Measurements from ENCODE around the gene HECW1. TPM values are rescaled to one million over a fixed set of nuclear protein-coding genes. Genes with fewer than 3 reads are reported as not detected.
"Not testable (repeated sequence)": the region's sequence is repeated elsewhere in the genome, so short reads cannot be mapped to it uniquely, and the experiment has no call there.

HECW1 gene
- total and polyA plus RNA-seq, 10 of the 15 experiments (the other 5 are each of a cell fraction or from before 2014, with no cell fraction given) = under 0.01 to 0.31 (median 0.04) TPM; not detected in 3

DNA sequence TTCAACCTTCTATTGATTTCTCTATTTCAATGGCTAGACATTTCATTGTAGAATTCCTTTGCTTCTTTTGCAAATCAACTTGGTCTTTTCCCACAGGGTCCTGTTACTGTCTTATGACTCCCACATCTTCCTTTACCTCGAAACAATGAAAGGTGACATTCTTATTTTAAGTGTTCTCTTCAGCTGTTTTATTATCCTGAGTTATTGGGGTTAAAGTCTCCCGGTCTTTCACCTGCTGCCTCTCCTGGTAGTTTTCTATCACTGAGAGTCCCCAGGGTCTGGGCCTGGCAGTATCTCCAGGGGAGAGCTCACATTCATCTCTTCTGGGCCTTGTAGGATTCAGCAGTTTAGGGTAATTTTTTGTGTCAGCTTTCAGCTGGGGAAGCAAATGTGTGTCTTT lies 95.8 kb downstream of the HECW1 start (continued):
- TF ChIP-seq ZSCAN29 (IDR thresholded peaks at IDR 0.05) = no peak

DNA sequence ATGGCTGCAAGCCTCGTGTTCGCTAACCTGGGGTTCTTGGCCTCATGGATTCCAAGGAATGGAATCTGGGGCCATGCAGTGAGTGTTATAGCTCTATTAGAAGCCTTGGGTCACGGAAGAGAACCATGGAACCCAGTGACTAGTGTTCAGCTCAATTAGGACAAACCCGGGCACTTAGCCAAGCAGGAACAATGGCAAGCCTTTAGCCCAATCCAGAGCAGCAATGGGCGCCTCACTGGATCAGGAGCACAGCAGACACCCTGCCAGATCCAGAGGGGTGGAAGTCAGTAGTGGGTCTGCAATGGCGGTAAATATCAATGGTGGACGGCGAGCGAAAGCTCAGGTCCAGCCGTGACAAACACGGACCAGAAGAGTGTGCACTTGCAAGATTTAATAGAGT lies 98.1 kb downstream of the HECW1 start:
- in situ Hi-C loops (cut with MboI); H3K4me3 ChIP-seq; H3K9ac ChIP-seq (ENCODE audit: control insufficient read depth, insufficient read depth, low read length); H4K20me1 ChIP-seq (ENCODE audit: control insufficient read depth, insufficient read depth); BruUV-seq (replicated peaks); H3K79me2 ChIP-seq (ENCODE audit: control insufficient read depth, insufficient read depth, low read length); RAD21 ChIA-PET (ENCODE audit: unreplicated experiment); H3K36me3 ChIP-seq (ENCODE audit: control insufficient read depth in 2 of 2, insufficient read depth in 2 of 2, low read length in 1 of 2); H3K27ac ChIP-seq (ENCODE audit: control insufficient read depth, insufficient read depth); H3K4me2 ChIP-seq (ENCODE audit: control insufficient read depth, insufficient read depth); H2AFZ ChIP-seq (ENCODE audit: control insufficient read depth, low read depth, low read length); H3K4me1 ChIP-seq (ENCODE audit: control insufficient read depth, insufficient read depth, low read length); ATAC-seq; SMC1A ChIA-PET (ENCODE audit: uncharacterized antibody, unreplicated experiment); FAIRE-seq; H3K27me3 ChIP-seq (replicated peaks in 1 of 2; ENCODE audit: control insufficient read depth in 2 of 2, insufficient read depth in 2 of 2, low read length in 1 of 2); intact Hi-C loops (cut with micrococcal nuclease; ENCODE audit: unreplicated experiment); H3K9me3 ChIP-seq (replicated peaks; ENCODE audit: control insufficient read depth, insufficient read depth, low read length); DNase-seq (ENCODE audit: low read depth, low spot score); POLR2A ChIA-PET: not testable (repeated sequence)
- 57% methylated on average over 10 of the region's 11 CpGs for WGBS (ENCODE audit: insufficient coverage, insufficient replicate concordance, low lambda C conversion rate, missing lambda C conversion rate)
- CTCF ChIA-PET = interaction anchor here (1.4 kb wide), 1 partner anchor 50 kb away, joined by 4 read pairs; no protein-coding TSS in a partner anchor

DNA sequence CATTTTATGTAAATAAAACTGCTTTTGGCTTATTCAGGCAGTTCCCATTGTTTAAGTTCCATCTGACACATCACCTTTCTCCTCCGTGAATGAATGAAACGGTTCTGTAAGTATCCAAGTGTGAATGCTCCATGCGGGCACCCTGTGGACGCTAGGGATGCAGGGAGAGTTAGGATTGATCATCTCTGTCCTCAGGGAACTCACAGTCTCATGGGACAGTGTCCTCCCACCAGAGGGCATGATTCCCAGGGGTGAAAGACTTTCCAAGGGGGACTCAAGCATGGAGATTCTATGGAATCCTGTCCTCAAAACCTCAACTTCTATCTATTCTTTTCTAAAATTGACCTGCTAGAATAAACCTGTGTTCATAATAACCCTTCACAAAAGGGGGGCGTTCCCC lies 98.8 kb downstream of the HECW1 start:
- Histone ChIP-seq H3K4me2 (ENCODE audit: control insufficient read depth, insufficient read depth) (no peak overlapping the region), H3K36me3 (ENCODE audit: control insufficient read depth in 2 of 2, insufficient read depth in 2 of 2, low read length in 1 of 2) (no peaks in the 10 kb centered on the region), H3K27ac (ENCODE audit: control insufficient read depth, insufficient read depth) (no peak overlapping the region), H3K9ac (ENCODE audit: control insufficient read depth, insufficient read depth, low read length) (no peak overlapping the region), H2AFZ (ENCODE audit: control insufficient read depth, low read depth, low read length) (no peak overlapping the region), H4K20me1 (ENCODE audit: control insufficient read depth, insufficient read depth) (no peaks in the 10 kb centered on the region), H3K4me1 (ENCODE audit: control insufficient read depth, insufficient read depth, low read length) (no peaks in the 10 kb centered on the region), H3K79me2 (ENCODE audit: control insufficient read depth, insufficient read depth, low read length) (no peaks in the 10 kb centered on the region), H3K4me3 (no peak overlapping the region), H3K9me3 (replicated peaks; ENCODE audit: control insufficient read depth, insufficient read depth, low read length) (no peaks in the 10 kb centered on the region), H3K27me3 (replicated peaks in 1 of 2; ENCODE audit: control insufficient read depth in 2 of 2, insufficient read depth in 2 of 2, low read length in 1 of 2) (no peaks in the 10 kb centered on the region; a peak in 1 of 4 replicates)
- no peak for FAIRE-seq
- no peak for ATAC-seq
- intact Hi-C loops (cut with micrococcal nuclease; ENCODE audit: unreplicated experiment) (no loop called here), in situ Hi-C loops (cut with MboI) (no loop called here)
- no TSS peak for BruUV-seq (replicated peaks)
- ChIA-PET POLR2A (no interaction called here), SMC1A (ENCODE audit: uncharacterized antibody, unreplicated experiment) (no interaction called here), RAD21 (ENCODE audit: unreplicated experiment) (no interaction called here), CTCF (interaction anchor here (1.4 kb wide), 1 partner anchor 50 kb away, joined by 4 read pairs; no protein-coding TSS in a partner anchor)
- WGBS (ENCODE audit: insufficient coverage, insufficient replicate concordance, low lambda C conversion rate, missing lambda C conversion rate) = 25% methylated on average over 5 of the region's 5 CpGs
- no peak for DNase-seq (ENCODE audit: low read depth, low spot score)
- no peak for TF ChIP-seq MYB (IDR thresholded peaks at IDR 0.05; ENCODE audit: borderline replicate concordance, low read depth, low read length)
- no peak for TF ChIP-seq ZNF24 (IDR thresholded peaks at IDR 0.05)
- TF ChIP-seq RBBP5 (conservative IDR thresholded peaks at IDR 0.05) = no peak
- TF ChIP-seq RAD51 (IDR thresholded peaks at IDR 0.05) = no peak
- no peak for TF ChIP-seq NFXL1 (IDR thresholded peaks at IDR 0.05; ENCODE audit: borderline replicate concordance)
- TF ChIP-seq TBL1XR1 (IDR thresholded peaks at IDR 0.05; ENCODE audit: low read depth, low read length) = no peak
- TF ChIP-seq, protein P1, sequence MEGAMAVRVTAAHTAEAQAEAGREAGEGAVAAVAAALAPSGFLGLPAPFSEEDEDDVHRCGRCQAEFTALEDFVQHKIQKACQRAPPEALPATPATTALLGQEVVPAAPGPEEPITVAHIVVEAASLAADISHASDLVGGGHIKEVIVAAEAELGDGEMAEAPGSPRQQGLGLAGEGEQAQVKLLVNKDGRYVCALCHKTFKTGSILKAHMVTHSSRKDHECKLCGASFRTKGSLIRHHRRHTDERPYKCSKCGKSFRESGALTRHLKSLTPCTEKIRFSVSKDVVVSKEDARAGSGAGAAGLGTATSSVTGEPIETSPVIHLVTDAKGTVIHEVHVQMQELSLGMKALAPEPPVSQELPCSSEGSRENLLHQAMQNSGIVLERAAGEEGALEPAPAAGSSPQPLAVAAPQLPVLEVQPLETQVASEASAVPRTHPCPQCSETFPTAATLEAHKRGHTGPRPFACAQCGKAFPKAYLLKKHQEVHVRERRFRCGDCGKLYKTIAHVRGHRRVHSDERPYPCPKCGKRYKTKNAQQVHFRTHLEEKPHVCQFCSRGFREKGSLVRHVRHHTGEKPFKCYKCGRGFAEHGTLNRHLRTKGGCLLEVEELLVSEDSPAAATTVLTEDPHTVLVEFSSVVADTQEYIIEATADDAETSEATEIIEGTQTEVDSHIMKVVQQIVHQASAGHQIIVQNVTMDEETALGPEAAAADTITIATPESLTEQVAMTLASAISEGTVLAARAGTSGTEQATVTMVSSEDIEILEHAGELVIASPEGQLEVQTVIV (IDR thresholded peaks at IDR 0.05; ENCODE audit: borderline replicate concordance, partially characterized antibody) = no peak
- no peak for TF ChIP-seq CHD2 (IDR thresholded peaks at IDR 0.05; ENCODE audit: borderline replicate concordance, low read depth, low read length)
- TF ChIP-seq EED (IDR thresholded peaks at IDR 0.05; ENCODE audit: low read depth) = no peak
- TF ChIP-seq SUPT20H (IDR thresholded peaks at IDR 0.05; ENCODE audit: borderline replicate concordance, control insufficient read depth, low read depth, low read length) = no peak
- no peak for TF ChIP-seq NR2F1 (conservative IDR thresholded peaks at IDR 0.05)
- TF ChIP-seq, protein P2, sequence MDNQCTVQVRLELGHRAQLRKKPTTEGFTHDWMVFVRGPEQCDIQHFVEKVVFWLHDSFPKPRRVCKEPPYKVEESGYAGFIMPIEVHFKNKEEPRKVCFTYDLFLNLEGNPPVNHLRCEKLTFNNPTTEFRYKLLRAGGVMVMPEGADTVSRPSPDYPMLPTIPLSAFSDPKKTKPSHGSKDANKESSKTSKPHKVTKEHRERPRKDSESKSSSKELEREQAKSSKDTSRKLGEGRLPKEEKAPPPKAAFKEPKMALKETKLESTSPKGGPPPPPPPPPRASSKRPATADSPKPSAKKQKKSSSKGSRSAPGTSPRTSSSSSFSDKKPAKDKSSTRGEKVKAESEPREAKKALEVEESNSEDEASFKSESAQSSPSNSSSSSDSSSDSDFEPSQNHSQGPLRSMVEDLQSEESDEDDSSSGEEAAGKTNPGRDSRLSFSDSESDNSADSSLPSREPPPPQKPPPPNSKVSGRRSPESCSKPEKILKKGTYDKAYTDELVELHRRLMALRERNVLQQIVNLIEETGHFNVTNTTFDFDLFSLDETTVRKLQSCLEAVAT (IDR thresholded peaks at IDR 0.05) = no peak
- no peak for TF ChIP-seq NR2C2 (IDR thresholded peaks at IDR 0.05; ENCODE audit: borderline replicate concordance, control insufficient read depth, insufficient read length, low read depth)

All from GM12878 (cell line).